HG03039 (cell line): ENCODE results near the gene KPTN.

Experiments used
- ATAC-seq: cut with Tn5 transposase; IDR thresholded peaks from one replicate; pipeline ENCODE4 v1.9.1; 2021; ENCODE audit warnings: mild to moderate bottlenecking, moderate library complexity; ENCODE audit not compliant: unreplicated experiment

Gene KPTN

GRCh38 chr19:47509170-47509847, 25.3 kb upstream of the KPTN start:
- ATAC-seq, result no peak

GRCh38 chr19:47508721-47509120, 24.7 kb upstream of the KPTN start:
- no peak for ATAC-seq

GRCh38 chr19:47507924-47508553, 24.0 kb upstream of the KPTN start:
- no peak for ATAC-seq

- ATAC-seq, result no peak
Observed at GRCh38 chr19:47507012-47507411, 23.0 kb upstream of the KPTN start.

- no peak for ATAC-seq
Observed at GRCh38 chr19:47506459-47506858, 22.4 kb upstream of the KPTN start.

- ATAC-seq, result no peak
Observed at GRCh38 chr19:47505506-47505905, 21.5 kb upstream of the KPTN start.

- no peak for ATAC-seq
Observed at GRCh38 chr19:47503826-47504150, 19.8 kb upstream of the KPTN start.

GRCh38 chr19:47503130-47503825, 19.3 kb upstream of the KPTN start:
- ATAC-seq, result no peak

GRCh38 chr19:47499863-47500830, 16.1 kb upstream of the KPTN start:
- no peak for ATAC-seq

GRCh38 chr19:47499371-47499770, 15.4 kb upstream of the KPTN start:
- ATAC-seq, result no peak

- no peak for ATAC-seq
Observed at GRCh38 chr19:47498561-47498960, 14.5 kb upstream of the KPTN start.

GRCh38 chr19:47497821-47498520, 14.0 kb upstream of the KPTN start:
- ATAC-seq, result no peak

- no peak for ATAC-seq
Observed at GRCh38 chr19:47497050-47497766, 13.2 kb upstream of the KPTN start.

GRCh38 chr19:47495478-47496372, 11.7 kb upstream of the KPTN start:
- no peak for ATAC-seq

- no peak for ATAC-seq
Observed at GRCh38 chr19:47494729-47495128, 10.7 kb upstream of the KPTN start.

- no peak for ATAC-seq
Observed at GRCh38 chr19:47494211-47494547, 10.2 kb upstream of the KPTN start.

GRCh38 chr19:47493378-47494210, 9.6 kb upstream of the KPTN start:
- ATAC-seq, result no peak
